ENCODE results near the gene MRPL39.
A peak's percentile ranks its signal among the peaks of the same experiment; 100 is the strongest.

MRPL39 gene

DNA sequence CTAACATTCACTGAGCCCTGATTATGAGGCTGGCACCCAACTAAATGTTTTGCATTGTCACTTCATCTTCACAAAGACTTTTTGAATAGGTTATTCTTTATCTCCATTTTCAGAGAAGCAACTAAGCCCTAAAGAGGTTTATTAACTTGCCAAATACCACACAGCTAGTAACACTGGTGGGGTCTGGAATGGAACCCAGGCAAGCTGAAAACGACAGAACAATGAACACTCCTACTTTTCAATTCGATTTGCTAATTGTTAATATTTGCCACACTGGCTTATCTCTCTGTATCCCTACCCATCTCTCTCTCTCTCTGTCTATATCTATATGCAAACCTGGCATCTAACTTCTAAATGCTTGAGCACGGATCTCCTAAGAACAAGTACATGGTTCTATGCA lies 40.6 kb downstream of the MRPL39 start:
- DNase-seq: no peak

DNA sequence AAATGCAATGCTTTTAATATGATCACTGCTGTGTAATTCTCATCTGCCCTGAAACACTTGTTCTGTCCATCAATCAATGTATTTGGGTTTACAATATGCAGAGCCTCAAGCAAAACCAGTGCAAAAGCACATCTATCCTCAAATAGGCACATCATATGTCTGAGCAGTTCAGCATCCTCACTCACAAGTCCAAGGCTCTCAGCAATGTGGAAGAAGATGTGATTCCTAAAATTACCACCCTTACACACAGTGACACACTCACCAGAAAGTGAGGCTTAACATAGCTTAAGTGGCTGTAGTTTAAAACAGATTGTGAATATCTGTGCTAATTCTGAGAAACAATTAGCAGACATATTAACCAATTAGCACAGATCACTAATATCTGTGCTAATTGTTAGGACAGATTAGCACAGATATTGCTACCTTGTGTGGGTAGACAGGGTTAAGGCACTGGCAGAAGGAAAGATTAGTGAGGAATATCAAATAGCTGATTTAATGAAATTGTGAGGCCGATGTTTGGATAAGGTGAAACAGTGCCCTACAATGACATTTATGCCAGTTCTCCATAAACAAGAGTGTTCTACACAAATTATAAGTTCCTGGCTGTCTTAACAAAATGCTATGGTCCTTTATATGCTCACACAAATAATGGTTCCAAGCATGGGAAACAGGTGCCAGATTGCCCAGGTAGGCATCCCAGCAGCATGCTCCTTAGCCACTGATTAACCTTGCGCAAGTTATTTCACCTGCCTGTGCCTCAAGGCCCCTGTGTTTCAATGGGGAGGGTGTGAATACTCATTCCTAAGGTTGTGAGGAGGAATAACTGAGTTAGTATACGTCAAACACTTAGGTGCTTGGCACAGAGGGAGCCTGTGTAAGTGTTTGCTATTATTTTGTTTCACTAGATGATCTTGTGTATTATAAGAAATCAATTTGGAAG lies 41.7 kb downstream of the MRPL39 start:
- DNase-seq: no peak

DNA sequence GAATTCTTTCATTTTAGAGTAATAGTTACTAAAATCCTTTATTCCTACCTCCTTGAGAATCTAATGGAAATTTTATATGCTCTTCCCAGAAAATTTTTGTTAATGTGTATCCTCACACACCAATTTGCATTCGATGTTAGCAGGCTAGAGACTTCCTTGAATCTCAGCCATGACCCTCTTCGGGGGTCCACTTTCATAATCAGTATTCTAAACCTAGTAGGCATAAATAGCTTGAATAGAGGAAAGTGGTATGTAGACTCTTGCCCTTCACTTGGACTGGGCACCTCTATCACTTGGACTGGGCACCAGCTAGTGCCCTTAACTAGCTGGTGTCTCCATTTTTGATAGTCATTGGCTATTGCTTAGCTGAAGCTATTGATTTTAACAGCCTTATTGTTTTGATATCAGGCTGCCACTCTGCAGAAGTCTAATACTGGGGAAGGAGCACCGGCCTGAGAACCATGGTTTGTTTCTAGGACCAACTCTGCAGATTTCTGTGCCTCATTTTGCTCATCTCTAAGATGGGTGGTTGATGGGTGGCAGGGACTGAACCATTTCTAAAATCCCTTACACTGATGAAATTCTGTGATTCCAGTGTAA lies 42.8 kb downstream of the MRPL39 start:
- DNase-seq: no peak

DNA sequence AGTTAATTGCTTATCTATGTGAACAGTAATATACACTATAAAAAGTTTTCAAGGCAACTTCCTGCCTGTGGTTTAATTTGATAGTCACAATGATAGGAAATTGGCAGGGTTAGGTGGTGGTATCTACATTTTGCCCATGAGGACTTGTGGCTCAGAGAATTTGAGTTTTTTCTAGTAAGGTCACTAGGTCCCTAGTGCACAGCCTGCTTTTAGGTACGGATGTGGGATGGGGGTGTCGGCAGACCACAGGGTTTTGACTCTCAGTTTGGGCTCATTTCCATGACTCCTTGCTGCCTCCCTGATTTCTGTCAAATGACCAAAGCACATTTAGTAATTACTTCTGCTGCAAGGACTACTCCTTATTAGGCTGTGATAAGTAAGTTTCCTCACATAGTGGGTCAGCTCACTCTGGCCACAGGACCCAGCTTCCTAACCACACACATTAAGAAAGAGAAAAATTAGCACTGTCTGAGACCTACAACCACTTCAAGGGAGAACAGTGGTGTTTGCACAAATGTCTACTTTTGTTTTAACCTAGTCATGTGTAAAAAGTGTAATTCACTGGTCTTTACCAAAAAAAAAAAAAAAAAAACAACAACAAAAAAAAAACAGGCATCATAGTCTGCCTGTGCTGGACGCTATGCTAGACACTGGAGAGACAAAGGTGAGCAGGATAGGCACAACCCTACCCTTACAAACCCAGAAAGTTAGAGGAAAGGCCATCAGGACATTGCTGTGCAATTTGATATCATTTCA lies 43.7 kb downstream of the MRPL39 start:
- no peak for DNase-seq

DNA sequence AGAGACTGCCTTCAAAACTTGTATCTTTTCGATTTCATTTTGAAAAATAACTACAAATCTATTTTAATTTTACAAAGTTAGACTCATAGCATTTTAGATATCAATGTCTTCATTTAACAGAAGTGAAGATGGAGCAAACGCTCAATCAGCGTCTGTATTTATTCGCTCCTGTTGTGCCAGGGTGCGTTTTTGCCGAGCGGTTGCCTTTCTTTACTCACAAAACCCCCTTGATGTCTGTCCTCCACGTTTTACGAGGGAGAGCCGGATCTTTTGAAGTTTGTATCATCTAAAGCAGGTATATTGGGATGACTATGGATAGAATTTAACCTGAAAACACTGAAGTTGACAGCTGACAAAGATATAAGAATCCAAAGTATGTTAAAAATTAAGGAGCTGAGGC lies 44.6 kb downstream of the MRPL39 start:
- no peak for DNase-seq

DNA sequence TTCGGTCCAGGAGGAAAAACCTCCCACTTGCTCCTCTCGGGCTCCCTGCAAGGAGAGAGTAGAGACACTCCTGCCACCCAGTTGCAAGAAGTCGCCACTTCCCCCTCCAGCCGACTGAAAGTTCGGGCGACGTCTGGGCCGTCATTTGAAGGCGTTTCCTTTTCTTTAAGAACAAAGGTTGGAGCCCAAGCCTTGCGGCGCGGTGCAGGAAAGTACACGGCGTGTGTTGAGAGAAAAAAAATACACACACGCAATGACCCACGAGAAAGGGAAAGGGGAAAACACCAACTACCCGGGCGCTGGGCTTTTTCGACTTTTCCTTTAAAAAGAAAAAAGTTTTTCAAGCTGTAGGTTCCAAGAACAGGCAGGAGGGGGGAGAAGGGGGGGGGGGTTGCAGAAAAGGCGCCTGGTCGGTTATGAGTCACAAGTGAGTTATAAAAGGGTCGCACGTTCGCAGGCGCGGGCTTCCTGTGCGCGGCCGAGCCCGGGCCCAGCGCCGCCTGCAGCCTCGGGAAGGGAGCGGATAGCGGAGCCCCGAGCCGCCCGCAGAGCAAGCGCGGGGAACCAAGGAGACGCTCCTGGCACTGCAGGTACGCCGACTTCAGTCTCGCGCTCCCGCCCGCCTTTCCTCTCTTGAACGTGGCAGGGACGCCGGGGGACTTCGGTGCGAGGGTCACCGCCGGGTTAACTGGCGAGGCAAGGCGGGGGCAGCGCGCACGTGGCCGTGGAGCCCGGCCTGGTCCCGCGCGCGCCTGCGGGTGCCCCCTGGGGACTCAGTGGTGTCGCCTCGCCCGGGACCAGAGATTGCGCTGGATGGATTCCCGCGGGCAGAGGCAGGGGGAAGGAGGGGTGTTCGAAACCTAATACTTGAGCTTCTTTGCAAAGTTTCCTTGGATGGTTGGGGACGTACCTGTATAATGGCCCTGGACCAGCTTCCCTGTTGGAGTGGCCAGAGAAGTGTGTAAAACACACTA lies 45.3 kb downstream of the MRPL39 start:
- DNase-seq: peak; percentile 55

DNA sequence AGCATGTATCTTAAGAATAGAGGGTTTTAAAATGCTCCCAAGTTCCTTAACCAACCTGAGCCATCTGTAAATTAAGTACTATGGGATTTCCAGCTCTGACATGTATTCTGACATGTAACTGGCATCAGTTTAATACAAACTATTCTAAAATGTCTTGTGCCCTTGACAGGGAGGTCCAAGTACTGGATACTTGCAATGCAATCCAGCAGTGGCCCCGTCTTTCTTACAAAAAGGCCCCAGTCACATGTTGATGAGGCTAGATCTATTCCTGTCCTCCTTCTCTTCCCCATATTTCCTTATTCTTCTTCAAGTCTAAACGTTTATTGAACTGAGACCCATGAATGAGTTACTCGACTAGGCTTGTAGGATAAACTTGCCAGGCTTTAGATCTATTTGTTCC lies 46.4 kb downstream of the MRPL39 start:
- DNase-seq: no peak

DNA sequence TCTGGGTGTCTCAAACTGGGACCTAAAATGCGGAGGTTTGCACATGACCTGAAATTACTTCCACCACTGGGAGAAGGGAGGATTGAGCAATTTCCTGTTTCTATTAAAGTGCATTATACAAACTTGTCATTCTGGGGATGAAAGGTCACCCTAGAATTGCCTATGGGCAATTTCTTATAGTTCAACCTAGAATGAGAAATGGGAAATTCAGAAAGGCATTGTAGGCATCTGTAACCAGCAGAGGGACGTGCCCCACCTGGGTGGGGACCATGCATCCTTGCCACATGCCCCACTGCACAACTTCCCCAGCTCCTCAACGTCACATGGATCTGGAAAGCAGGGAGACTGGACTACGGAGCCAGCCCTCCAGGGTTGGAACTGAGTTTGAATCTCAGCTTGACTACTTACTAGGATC lies 47.0 kb downstream of the MRPL39 start:
- DNase-seq: no peak

DNA sequence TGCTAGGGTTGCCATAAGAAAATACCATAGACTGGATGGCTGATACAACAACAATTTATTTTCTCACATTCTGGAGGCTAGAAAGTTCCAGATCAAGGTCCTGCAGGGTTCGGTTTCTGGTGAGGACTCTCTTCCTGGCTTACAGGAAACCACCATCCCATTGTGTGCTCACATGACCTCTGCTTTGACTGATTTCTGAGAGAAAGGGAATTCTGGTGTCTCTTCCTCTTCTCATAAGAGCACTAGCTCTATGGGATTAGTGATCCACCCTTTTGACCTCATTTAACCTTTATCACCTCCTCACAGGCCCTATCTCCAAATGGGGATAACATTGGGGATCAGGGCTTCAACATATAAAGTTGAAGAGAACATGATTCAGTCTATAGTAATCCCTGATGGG lies 47.5 kb downstream of the MRPL39 start:
- DNase-seq: no peak

DNA sequence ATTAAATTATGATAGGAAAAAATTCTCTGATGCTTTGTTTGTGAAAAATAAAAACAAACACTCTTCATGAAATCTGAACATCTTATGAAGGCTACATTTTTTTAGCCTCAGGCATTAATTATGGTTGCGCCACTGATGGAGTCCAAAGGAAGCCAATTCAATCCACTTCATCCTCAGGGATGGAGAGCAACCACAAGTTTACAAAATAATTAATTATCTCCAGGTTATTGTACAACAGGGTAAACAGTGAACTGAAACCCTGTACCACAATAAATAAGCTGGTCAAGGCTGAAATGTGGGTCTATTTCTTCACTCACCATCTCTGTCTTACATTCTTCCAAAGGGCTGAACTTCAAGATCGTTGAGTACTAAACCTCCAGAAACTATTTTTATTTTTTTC lies 49.2 kb downstream of the MRPL39 start:
- no peak for DNase-seq

DNA sequence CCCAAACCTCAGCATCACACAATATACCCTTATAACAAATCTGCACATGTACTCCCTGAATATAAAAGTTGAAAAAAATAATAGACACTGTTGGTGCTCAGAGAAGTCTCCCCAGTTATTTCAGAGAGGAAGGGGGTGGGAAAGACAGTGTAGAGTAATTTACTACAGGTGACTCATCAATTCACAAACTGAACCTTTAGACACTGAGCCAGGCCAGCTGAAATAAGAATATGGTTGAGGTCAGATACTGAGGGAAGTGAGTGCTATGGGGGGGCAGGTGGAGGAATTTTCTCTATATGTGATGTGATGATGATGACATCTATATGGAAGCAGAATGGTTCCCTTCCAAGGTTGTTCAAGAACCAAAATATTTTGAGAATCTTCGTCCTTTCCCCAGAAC lies 50.1 kb downstream of the MRPL39 start:
- no peak for DNase-seq

DNA sequence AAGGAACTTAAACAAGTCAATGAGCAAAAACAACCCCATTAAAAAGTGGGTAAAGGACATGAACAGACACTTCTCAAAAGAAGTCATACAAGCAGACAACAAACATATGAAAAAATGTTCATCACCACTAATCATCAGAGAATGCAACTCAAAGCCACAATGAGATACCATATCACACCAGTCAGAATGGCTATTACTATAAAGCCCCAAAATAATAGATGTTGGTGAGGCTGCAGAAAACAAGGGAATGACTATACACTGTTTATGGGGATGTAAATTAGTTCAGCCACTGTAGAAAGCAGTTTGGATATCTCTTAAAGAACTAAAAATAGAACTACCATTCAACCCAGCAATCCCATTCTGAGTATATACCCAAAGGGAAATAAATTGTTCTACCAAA lies 51.2 kb downstream of the MRPL39 start:
- no peak for DNase-seq

DNA sequence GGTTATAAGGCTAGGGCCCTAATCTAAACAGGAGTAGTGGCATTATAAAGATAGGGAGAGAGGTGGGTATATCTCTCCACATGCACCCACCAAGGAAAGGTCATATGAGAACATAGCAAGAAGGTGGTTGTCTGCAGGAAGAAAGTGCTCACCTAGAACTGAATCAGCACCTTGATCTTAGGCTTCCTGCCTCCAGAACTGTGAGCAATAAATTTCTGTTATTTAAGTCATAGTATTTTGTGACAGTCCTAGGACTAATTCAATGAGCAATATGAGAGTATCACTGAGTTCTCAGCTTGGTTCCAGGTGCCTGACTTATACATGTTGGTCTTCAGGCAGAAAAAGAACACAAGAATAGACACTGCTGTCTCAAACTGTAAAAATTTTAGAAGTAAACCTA lies 51.8 kb downstream of the MRPL39 start:
- no peak for DNase-seq

DNA sequence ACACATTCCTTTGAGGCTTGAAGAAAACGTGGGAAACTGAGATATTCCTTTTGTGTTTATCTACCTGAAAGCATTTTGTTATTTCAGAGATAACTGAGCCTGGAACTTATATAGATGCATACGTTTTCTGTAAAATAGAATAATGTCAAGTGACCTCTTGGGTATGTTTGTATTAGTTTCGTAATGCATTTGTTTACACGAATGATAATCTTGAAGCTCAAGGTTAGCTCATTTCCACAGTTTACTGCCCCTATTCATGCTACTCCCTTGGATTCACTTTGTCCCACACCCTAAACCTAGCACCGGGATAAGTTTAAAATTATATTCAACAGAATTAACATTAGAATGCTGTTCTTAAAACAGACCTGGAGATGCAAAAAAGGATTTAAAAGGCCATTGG lies 54.4 kb downstream of the MRPL39 start:
- no peak for DNase-seq

DNA sequence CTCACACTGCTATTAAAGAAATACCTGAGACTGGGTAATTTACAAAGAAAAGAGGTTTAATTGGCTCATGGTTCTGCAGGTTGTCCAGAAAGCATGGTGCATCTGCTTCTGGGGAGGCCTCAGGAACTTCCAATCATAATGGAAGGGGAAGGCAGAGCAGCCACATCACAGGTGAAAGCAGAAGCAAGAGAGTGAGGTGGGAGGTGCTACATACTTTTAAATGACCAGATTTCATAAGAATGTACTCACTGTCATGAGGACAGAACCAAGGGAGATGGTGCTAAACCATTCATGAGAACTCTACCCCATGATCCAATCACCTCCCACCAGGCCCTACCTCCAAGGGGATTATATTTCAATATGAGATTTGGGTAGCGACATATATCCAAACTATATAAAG lies 55.7 kb downstream of the MRPL39 start:
- DNase-seq: no peak

DNA sequence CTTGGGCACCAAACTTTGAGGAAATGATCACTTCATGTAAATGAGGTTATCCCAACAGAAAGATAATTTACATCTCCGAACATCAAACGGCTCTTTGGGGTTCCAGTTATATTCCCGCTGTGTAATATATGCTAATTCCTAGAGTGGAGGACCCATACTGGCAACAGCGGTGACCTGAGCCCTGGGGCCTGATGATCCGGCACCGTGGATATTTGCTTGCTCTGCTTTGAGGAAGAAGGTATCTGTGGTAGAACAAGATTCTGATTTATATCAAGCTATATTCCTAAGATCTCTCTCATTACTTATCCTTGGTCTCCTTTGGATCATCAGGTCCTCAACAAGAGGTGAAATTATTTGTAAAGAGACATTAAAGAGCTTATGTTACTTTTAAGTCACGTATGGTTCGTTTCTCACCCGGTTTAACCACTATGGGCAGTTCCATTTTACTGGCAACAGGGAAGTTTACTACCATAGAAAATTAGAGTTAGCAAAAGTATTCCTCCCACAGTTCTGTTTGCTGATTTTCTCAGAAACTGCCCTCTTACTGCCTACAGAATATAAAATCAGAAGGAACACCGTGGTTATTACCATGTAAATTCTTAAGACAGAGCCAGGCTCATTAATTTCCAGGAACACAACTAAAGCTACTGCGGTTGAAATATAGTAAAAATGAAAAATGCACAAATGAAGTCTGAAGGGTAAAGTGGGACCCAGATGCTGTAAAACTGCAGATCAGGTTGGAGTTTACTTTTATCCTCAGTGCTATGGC lies 56.7 kb downstream of the MRPL39 start:
- no peak for DNase-seq

DNA sequence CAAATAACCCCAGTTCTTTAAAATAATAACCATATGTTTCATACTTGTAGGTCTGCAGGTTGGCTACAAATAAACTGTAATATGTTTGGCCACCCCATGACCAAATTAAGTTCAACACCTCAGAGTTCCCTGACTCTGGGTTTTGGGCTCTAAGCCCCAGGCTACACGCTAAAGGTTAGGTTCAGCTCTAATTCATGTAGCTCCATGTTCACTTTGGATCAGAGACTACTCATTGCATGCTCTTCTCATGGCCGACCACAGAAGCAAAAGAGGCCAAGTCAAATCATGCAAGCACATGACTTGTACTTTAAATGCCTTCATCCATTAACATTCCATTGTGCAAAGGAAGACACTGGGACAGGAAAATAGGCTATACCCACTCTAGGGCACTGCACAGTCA lies 66.2 kb downstream of the MRPL39 start:
- DNase-seq: no peak

DNA sequence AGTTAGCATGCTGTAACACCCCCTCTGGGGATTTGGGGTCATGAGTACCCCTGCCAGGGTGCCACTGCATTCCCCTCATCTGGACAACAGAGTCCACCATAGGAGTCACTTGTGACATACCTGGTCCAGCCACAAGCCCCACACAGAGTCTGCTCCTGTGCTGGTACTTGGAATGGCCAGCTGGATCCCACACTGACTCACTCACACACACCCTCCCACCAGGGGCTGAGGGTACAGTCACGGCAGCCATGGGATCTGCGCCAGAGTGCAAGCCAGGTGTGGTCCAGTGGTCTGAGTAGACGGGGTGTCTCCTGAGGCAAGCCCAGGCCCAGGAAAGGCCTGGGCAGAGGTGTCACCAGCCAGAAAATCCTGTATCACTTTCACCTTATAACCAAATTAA lies 67.7 kb downstream of the MRPL39 start:
- DNase-seq: no peak

DNA sequence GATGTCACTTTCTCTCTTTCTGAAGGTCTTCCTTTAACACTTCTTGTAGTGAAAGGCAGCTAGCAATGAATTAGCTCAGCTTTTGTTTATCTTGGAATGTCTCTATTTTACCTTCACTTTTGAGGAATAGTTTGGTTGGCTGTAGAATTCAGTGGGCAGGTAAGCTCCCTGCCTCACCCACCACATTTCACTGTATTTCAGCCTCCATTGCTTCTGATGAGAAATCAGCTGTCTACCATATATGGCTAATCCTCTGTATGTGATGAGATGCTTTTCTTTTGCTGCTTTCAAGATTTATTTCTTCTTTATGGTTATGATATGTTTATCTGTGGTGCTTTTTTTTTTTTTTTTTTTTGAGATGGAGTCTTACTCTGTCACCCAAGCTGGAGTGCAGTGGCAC lies 70.1 kb downstream of the MRPL39 start:
- no peak for DNase-seq

DNA sequence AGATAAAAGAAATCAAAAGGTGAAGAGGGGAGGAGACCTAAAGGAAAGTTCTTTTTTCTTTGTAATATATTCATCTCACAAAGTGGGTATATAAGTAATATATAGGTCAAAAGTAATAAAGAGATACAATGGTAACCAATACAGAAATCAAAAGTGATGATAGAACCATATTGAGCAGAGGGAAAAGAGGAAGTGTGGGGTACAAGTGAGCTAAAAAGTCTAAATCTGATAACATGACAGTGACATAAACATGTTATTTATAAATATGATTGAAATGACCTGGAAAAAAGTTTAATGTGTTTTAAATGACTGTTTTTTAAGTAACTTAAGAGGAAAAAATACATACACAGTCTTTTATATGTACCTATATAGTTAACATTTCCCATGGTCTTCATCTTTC lies 70.5 kb downstream of the MRPL39 start:
- no peak for DNase-seq

DNA sequence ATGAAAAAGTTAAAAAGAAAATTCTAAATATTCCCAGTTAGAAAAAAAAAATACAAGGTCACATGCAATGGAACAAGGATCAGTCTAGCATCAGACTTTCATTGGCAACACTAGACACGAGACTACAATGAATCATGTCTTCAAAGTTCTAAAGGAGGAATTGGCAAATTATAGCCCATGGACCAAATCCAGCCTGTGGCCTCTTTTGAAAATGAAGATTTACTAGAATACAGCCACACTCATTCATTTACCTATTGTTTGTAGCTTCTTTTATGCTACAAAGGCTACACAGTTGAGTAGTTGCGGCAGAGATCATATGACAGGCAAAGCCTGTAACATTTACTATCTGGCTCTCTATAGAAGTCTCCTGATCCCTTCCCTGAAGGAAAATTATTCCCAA lies 71.4 kb downstream of the MRPL39 start:
- no peak for DNase-seq
